ENCODE data around the gene FOXP1.

Gene FOXP1

GRCh38 chr3:71191031-71191482, 392.5 kb downstream of the FOXP1 start:
- no peak overlapping the region for H3K4me3 ChIP-seq (replicated peaks in 1 of 2; ENCODE audit: low read depth in 2 of 2, low read length in 2 of 2)
- no peak for DNase-seq (ENCODE audit: low read depth in 2 of 2)
- no peak for TF ChIP-seq CTCF (IDR thresholded peaks at IDR 0.05; ENCODE audit: low read depth, low read length)

- TF ChIP-seq CTCF (IDR thresholded peaks at IDR 0.05; ENCODE audit: low read depth, low read length) = no peak
- H3K4me3 ChIP-seq (replicated peaks in 1 of 2; ENCODE audit: low read depth in 2 of 2, low read length in 2 of 2) = no peak overlapping the region
- DNase-seq (ENCODE audit: low read depth in 2 of 2) = peak in 1 of 2 donors; percentile 53
Measured at GRCh38 chr3:71189480-71189879, 394.0 kb downstream of the FOXP1 start.

GRCh38 chr3:71187715-71188114, 395.8 kb downstream of the FOXP1 start:
- DNase-seq (ENCODE audit: low read depth in 2 of 2) = no peak
- no peak for TF ChIP-seq CTCF (IDR thresholded peaks at IDR 0.05; ENCODE audit: low read depth, low read length)
- no peak overlapping the region for H3K4me3 ChIP-seq (replicated peaks in 1 of 2; ENCODE audit: low read depth in 2 of 2, low read length in 2 of 2)

GRCh38 chr3:71186801-71187200, 396.7 kb downstream of the FOXP1 start:
- no peak overlapping the region for H3K4me3 ChIP-seq (replicated peaks in 1 of 2; ENCODE audit: low read depth in 2 of 2, low read length in 2 of 2)
- no peak for DNase-seq (ENCODE audit: low read depth in 2 of 2)
- TF ChIP-seq CTCF (IDR thresholded peaks at IDR 0.05; ENCODE audit: low read depth, low read length) = no peak

GRCh38 chr3:71185733-71186455, 397.6 kb downstream of the FOXP1 start:
- no peak overlapping the region for H3K4me3 ChIP-seq (replicated peaks in 1 of 2; ENCODE audit: low read depth in 2 of 2, low read length in 2 of 2)
- peak; percentile 50 to 86 for DNase-seq (ENCODE audit: low read depth in 2 of 2)
- no peak for TF ChIP-seq CTCF (IDR thresholded peaks at IDR 0.05; ENCODE audit: low read depth, low read length)

- DNase-seq (ENCODE audit: low read depth in 2 of 2) = no peak
- no peak overlapping the region for H3K4me3 ChIP-seq (replicated peaks in 1 of 2; ENCODE audit: low read depth in 2 of 2, low read length in 2 of 2)
- TF ChIP-seq CTCF (IDR thresholded peaks at IDR 0.05; ENCODE audit: low read depth, low read length) = no peak
Measured at GRCh38 chr3:71184252-71184651, 399.3 kb downstream of the FOXP1 start.

GRCh38 chr3:71183549-71183948, 400.0 kb downstream of the FOXP1 start:
- H3K4me3 ChIP-seq (replicated peaks in 1 of 2; ENCODE audit: low read depth in 2 of 2, low read length in 2 of 2) = no peak overlapping the region
- DNase-seq (ENCODE audit: low read depth in 2 of 2) = no peak
- TF ChIP-seq CTCF (IDR thresholded peaks at IDR 0.05; ENCODE audit: low read depth, low read length) = no peak

Measured in cardiac fibroblast (primary cell).